Activated CD4-positive, alpha-beta T cell treated with anti-CD3 and anti-CD28 coated beads for 1 hour (primary cell): Measurements from ENCODE around the gene WWOX.

Experiments
- DNase-seq: peaks from one replicate; pipeline ENCODE4 v3.0.0-alpha.2; 2020

The WWOX gene

DNA sequence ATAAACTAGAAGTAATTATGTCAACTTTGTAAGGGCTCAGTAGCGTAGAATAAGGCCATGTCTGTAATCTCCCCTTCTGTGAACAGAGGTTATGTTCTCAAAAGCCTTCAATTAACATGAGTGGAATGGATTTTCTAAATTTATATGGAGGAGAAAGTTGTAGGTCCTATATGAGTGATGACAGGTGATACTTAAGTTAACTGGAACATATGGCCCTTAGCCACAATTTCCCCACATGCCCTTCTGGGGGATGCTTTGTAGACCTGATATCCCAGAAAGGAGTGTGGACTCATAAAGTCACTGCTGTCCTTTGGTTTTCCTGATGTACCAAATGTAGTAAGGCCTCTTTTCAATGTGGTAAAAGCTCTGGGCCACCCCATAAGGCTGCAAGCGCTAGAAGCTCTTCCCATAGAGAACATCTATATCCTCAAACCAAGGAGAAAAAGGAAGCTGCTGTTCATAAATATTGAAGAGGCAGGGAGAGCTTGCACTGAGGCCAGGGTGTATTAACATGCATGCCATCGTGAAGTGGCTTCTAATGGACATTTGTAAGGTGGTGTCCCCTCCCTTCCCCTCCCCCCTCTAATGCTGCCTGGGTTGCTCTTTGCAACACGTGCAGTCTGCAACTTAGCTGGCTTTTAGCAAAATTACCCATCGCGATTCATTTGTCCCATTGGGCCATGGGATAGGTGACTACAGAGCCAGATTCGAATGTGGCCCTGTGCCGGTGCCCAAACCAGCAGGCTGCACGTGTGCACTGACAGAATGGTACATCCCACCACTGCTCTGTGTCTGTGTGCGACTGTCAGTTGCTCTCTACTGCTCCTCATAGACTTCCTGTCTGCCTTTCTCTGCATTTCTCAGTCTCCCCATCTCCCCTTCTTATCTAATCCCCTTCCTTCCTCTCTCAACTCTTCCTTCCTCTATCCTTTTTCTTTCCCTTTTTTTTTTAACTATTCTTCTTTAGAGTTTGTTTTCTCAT is 269.0 kb downstream of the WWOX start:
- DNase-seq: no peak

GRCh38 chr16:78372277-78372676 is 272.8 kb downstream of the WWOX start:
- DNase-seq: no peak

DNA sequence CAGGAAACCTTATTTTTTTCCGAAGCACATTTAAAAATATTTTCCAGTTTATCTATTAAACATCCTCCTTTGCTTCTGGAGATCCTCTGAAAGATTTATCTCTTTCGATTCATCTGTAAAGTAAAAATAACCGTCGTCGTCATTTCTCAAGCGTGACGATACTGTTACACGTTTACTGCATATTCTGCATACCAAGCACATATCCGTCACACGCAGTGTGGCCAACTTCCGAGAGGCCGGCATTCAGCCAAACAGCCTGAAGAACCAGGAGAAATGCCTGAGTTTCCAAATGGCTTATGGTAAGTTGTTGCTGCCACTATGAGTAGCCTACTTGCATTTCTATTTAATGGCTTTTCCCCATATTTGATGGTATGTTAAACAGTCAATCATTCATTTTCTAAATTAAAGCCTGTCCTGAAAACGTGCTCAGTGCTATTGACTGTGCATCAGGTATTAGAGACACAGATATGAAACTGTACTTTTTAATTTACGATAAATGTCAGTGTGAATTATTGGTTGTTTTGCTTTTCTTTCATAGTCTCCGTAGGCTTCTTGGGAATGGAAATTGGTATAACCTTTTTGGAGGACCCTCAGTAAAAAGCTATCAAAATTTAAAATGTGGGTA is 275.7 kb downstream of the WWOX start:
- no peak for DNase-seq

- DNase-seq: no peak
Measured at GRCh38 chr16:78376452-78376851, 277.0 kb downstream of the WWOX start.

DNA sequence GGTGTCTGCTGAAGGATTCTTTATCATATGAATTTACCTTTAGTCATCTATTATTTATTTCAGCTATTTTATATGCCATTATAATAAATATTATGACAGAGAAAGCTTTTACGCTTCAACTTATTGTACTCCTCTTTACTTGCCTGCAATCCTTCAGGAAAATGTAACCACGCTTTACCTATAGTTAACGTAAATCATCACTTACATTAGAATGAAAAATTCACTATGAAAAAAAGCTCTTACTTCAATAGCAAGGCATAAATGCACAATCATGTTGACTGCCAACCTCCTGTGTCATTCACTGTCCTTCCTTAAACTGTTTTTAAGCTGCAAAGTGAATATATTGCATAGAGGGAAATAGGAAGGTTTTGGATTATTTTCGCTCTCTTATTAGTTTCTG is 277.9 kb downstream of the WWOX start:
- no peak for DNase-seq

- DNase-seq: no peak
Measured at GRCh38 chr16:78381060-78381459, 281.6 kb downstream of the WWOX start.

DNA sequence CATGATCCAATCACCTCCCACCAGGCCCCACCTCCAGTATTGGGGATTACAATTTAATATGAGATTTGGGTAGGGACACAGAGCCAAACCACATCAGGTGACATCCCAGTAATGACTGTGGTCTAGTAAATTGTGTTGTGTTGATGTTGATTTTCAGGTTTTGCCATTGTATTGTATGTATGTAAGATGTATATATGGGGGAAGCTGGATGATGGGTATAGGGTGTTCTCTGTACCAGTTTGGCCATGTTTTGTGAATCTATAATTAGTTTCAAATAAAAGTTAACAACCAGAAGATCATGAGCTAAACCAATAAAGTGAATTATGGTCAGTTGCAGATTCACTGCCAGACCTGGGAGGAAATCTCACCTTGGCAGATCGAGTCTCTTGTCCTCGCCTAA is 283.7 kb downstream of the WWOX start:
- no peak for DNase-seq

DNA sequence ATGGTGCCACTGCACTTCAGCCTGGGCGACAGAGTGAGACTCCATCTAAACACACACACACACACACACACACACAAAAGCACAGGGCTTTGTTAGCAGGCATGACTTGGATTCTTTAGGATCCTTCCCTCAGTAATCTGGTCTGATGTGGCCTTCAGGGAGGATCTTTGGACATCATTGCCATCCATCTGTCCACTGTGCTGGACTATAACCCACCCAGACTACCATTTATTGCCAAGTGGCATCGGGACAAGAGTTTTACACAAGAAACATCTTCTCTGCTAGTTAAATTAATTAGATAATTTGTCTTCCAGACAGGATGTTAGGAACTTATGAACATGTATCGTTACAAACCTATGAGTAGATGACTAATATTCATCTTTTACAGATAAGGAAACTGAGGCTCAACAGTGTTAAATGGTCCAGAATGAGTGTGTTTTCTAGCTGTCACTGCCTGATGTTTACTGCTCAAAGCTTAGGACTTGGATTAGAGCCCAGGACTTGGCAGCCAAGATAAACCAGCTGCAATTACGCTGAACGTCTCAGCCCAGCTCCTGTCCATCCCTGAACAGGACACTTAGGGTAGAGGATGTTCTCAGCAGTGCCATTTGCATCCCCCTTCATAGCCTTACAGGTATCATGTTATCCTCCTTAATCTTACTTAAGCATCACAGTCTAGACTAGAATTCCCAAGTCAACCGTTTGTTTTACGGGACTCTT is 285.8 kb downstream of the WWOX start:
- DNase-seq: no peak

DNA sequence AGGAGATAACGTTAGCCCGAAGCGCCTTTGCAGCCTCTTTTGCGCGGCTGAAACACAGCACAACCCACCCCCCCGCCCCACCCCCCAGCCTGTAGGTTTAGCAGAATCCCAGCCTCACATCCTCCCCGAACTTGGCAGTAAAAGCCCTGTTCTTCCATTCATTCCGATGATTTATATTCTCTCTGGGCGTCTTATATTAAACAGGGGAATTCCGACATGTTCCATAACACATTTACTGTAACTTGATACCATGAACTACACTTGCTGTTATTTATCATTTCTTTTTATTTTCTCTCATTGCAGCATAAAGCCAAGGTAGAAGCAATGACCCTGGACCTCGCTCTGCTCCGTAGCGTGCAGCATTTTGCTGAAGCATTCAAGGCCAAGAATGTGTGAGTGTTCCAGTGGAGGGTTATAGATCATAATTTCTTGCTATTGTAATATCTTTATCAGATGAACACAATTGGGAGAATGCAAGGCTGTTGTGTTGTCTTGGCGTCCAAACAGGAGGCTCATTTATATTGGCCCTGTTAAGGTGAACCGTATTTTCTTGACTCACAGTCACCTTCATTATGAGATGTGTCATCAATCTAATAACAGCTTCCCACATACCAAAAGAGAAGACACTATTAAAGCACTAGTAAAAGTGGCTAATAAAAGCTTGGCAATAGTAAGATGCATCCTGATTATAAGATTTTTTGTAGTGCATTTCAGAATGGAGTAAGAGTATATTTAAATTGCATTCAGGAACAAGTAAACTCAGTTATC is 287.3 kb downstream of the WWOX start:
- DNase-seq: no peak

DNA sequence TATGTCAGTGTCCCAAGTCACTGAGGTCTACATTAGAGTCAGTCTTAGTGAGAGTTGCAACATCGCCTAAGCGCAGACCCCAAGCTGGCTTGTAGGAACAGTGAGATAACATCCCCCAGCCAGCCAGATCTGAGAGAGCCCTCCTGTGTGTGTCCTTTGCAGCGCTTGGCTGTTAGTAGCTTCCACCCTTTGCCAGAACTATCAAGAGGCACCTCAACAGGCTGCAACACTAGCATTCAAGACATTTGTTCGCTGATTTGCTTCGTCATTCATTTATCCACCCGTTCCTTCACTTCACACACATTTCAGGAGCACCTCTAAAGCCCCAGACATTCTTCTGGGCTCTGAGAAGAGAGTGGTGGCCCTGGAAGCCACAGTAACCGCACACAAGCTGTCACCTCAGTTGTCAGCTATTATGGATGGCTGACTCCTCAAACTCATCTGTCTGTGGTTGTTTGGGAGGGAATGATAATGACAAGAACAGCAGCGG is 289.6 kb downstream of the WWOX start:
- no peak for DNase-seq

DNA sequence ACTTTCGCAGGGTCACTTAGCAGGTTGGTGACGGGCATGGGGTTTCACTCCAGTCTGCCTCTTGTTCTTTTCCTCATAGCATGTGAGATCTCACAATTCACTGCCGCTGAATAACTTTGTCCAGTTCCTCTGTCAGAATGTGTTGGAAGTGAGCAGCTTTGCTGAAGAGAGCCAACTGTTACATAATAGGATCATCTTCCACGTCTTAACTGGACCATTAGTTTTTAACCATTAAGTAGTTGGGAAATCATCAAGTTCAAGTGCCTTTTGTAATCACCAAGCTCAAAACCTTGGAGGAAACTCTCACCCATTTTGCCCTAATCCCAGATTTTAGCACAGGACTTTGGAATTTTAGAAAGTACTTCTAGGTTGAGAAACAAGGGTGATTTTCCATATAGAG is 290.6 kb downstream of the WWOX start:
- no peak for DNase-seq

DNA sequence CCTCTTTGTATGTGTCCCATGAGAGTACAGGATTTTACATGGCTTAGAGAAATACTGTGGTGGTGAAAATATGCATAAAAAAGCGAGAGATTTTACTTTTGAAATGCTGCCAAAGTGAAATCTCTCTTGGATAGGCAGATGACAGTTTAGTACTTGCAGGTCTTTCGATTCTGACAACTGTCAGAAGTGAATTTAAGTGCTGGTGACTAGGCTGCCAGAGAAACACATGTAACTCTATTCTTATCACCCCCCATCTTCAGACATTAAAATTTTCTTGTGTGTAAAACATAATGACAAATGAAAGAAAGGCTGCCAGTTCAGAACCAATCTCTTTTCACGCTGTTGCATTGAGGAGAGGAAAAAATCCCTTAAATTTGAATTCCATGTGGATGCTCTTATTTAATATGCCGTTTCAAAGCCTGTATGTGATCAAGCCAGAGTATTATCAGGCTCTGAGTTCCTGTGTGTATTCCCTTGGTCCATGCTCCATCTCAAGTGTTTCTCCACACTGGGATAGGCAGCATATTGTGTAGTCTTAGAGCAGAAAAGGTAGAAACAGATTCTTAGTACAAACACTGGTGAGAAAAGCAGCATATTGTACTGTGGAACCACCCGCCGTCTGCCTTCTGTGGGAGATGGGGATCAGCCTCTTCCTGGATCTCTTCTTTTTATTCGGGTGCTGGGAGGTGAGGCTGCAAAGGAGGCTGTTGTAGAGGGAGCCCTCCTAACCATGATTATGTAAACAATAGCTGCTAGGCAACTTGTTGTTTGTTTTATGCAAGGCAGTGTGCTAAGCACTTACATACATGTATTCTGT is 291.3 kb downstream of the WWOX start:
- no peak for DNase-seq

DNA sequence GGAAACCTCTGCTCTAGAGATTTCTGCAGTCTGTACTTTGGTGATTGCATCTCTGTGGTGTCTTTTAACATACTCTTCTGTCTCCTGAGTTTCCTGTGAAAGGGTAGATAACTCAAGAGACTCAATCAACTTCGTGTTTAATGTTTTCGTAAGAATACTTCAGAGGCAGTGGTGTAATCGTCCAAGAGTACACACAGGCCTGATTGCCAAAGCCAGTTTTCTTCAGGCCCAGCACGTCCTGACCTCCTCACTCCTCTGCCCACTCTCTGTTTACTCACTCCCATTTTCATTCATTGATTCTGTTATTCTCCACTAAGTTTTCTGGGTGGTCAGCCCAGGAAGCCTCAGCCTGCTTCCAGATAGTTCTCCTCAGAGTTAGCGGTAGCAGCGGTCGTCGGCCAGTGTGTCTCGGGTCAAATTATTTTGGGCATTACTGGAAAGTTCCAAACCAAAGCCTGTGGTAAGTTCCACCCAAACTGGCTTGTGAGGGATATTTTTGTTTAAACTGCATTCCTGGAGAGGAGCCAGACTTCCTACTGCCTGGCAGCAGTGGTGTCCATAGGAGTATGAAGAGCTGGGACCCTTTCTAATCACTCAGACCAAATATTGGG is 293.2 kb downstream of the WWOX start:
- no peak for DNase-seq

- no peak for DNase-seq
Measured at GRCh38 chr16:78395035-78395434, 295.6 kb downstream of the WWOX start.

- no peak for DNase-seq
Measured at GRCh38 chr16:78396046-78396445, 296.6 kb downstream of the WWOX start.

DNA sequence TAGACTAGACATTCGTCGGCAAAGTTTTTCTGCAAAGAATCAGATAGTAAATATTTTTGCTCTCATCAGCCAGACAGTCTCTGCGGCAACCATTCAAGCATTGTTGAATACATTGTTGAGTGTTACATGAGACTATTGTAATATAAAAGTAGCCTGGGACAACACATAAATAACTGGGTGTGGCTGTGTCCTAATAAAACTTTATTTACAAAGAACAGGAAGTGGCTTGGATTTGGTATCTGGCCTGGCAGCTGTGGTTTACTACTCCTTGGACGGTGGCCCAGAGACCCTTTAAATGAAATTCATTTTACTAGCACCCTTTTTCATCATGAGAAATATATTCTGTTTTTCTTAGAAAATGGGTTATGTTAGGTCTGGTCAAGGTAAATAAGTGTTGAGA is 297.2 kb downstream of the WWOX start:
- no peak for DNase-seq

- DNase-seq: no peak
Measured at GRCh38 chr16:78399384-78399783, 299.9 kb downstream of the WWOX start.

GRCh38 chr16:78402833-78403232 is 303.4 kb downstream of the WWOX start:
- no peak for DNase-seq

DNA sequence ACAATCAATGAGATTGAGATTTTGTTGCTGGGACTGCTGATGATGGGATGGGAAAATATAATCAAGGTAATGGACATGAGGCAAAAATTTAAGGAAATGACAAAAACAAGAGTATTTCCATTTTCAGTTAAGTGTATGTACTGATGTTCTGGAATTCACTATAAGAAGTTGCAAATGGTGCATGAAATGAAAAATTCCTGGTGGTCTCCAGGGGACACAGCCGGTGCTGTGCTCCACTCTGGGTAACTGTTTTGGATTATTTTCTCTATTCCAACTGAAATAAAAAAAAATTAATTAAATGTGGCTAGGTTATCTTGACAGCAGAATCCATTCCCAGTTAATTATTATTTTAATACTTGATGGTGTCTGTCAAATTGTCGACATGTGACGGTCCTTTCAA is 305.6 kb downstream of the WWOX start:
- no peak for DNase-seq

DNA sequence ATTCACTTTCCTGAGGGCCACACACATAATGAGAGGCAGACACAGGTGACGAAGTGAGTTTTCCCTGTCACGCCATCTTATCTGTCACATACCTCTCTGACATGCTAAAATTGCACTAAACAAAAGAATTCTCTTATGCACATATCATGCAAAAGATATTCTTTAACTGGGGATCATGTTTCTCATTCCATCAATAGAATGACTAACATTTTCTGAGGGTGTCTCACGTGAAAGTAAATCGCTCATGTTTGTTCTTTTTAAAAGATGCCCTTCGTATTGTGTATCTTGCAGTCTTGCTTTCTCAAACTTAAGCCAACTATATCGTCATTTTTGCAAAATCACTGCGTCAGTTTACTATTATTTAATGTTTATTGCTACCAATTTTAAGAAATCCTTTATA is 306.4 kb downstream of the WWOX start:
- DNase-seq: no peak

GRCh38 chr16:78407191-78407590 is 307.7 kb downstream of the WWOX start:
- no peak for DNase-seq
